MM.1S (cell line): ENCODE results near the gene MPG.

ENCODE experiments used
- DNase-seq: peaks from one replicate; pipeline ENCODE4 v3.0.0-alpha.2; 2015
- H2AFZ ChIP-seq: fragments of 300-600 bp; sonication (generic); 2 replicates; pipeline ENCODE4 v1.6.0; 2016; ENCODE audit warnings: antibody characterized with exemption, low read length
- H3F3A ChIP-seq: fragments of 300-600 bp; sonication (generic); 2 replicates; pipeline ENCODE4 v1.6.1; 2016; ENCODE audit warnings: mild to moderate bottlenecking, antibody characterized with exemption, low read length, moderate library complexity, mixed read lengths; ENCODE audit not compliant: insufficient read depth
- H3K27ac ChIP-seq: fragments of 300-600 bp; sonication (generic); 2 replicates; pipeline ENCODE4 v1.5.1; 2016; ENCODE audit warnings: mild to moderate bottlenecking, low read length
- H3K27me3 ChIP-seq: fragments of 300-600 bp; sonication (generic); replicated peaks from 2 replicates; pipeline ENCODE4 v1.6.0; 2016; ENCODE audit warnings: low read length; ENCODE audit not compliant: insufficient read depth
- H3K36me3 ChIP-seq: fragments of 300-600 bp; sonication (generic); replicated peaks from 2 replicates; pipeline ENCODE4 v1.6.1; 2016; ENCODE audit warnings: mild to moderate bottlenecking, low read length, mixed read lengths; ENCODE audit not compliant: insufficient read depth
- H3K4me1 ChIP-seq: fragments of 300-600 bp; sonication (generic); 2 replicates; pipeline ENCODE4 v1.6.1; 2016; ENCODE audit warnings: low read length, mixed read lengths
- H3K4me2 ChIP-seq: fragments of 300-600 bp; sonication (generic); 2 replicates; pipeline ENCODE4 v1.6.0; 2016; ENCODE audit warnings: low read depth, low read length
- H3K4me3 ChIP-seq: fragments of 300-600 bp; sonication (generic); 2 replicates; pipeline ENCODE4 v1.5.1; 2016; ENCODE audit warnings: low read length, mixed read lengths
- H3K79me2 ChIP-seq: fragments of 300-600 bp; sonication (generic); 2 replicates; pipeline ENCODE4 v1.6.1; 2016; ENCODE audit warnings: mixed run types, low read length, mixed read lengths
- H3K9ac ChIP-seq: fragments of 300-600 bp; sonication (generic); 2 replicates; pipeline ENCODE4 v1.6.1; 2016; ENCODE audit warnings: low read length, mixed read lengths
- H3K9me2 ChIP-seq: fragments of 300-600 bp; sonication (generic); replicated peaks from 2 replicates; pipeline ENCODE4 v1.6.1; 2016; ENCODE audit warnings: mild to moderate bottlenecking, low read length, mixed read lengths; ENCODE audit not compliant: insufficient read depth
- H3K9me3 ChIP-seq: fragments of 300-600 bp; sonication (generic); replicated peaks from 2 replicates; pipeline ENCODE4 v1.6.1; 2016; ENCODE audit warnings: mild to moderate bottlenecking, low read length, mixed read lengths; ENCODE audit not compliant: insufficient read depth
- H4K20me1 ChIP-seq: fragments of 300-600 bp; sonication (generic); 2 replicates; pipeline ENCODE4 v1.6.1; 2016; ENCODE audit warnings: mild to moderate bottlenecking, low read length, moderate library complexity, mixed read lengths; ENCODE audit not compliant: insufficient read depth
- CTCF ChIP-seq: fragments of 300-600 bp; sonication (generic); IDR thresholded peaks from 2 replicates; pipeline ENCODE4 v1.5.1; 2016; ENCODE audit warnings: antibody characterized with exemption, low read length, mixed read lengths
- EZH2 ChIP-seq: fragments of 300-600 bp; sonication (generic); optimal IDR thresholded peaks from 2 replicates; pipeline ENCODE3; 2017; ENCODE audit warnings: low read depth, mild to moderate bottlenecking, antibody characterized with exemption, low read length, mixed read lengths
- EZH2phosphoT487 ChIP-seq: fragments of 300-600 bp; sonication (generic); IDR thresholded peaks from 2 replicates; pipeline ENCODE4 v1.6.1; 2018; ENCODE audit warnings: antibody characterized with exemption, low read length

Gene MPG

GRCh38 chr16:83781-84615 lies 6.0 kb downstream of the MPG start:
- H3K36me3 ChIP-seq, result no peaks in the 10 kb centered on the region
- no peak overlapping the region for H2AFZ ChIP-seq
- H3K4me1 ChIP-seq, result peaks cover 25% of the 10 kb centered on the region
- no peaks in the 10 kb centered on the region for H3K9me3 ChIP-seq
- no peaks in the 10 kb centered on the region for H3K9me2 ChIP-seq
- peak overlapping the region; percentile 10; the same call in 1 of the 2 replicates for H3K9ac ChIP-seq
- no peaks in the 10 kb centered on the region for H3K27me3 ChIP-seq
- DNase-seq, result no peak
- H3K4me2 ChIP-seq, result peak overlapping the region; percentile 8; the same call in 1 of the 2 replicates
- H3K4me3 ChIP-seq, result no peak overlapping the region
- peaks cover 4% of the 10 kb centered on the region; the same call in 1 of the 2 replicates for H3F3A ChIP-seq
- peak overlapping the region; percentile 67; the same call in 1 of the 2 replicates for H3K27ac ChIP-seq
- TF ChIP-seq EZH2 (no peak), CTCF (no peak), EZH2phosphoT487 (no peak)
- no peaks in the 10 kb centered on the region for H4K20me1 ChIP-seq
- H3K79me2 ChIP-seq, result peaks cover 3% of the 10 kb centered on the region

- TF ChIP-seq CTCF (no peak), EZH2phosphoT487 (no peak), EZH2 (no peak)
- H3K4me3 ChIP-seq, result no peak overlapping the region
- no peaks in the 10 kb centered on the region for H3K36me3 ChIP-seq
- H3K79me2 ChIP-seq, result no peaks in the 10 kb centered on the region
- H3K27ac ChIP-seq, result peak overlapping the region; percentile 67; the same call in 1 of the 2 replicates
- H3K9me2 ChIP-seq, result no peaks in the 10 kb centered on the region
- peak; percentile 26 for DNase-seq
- peak overlapping the region; percentile 10; the same call in 1 of the 2 replicates for H3K9ac ChIP-seq
- H3F3A ChIP-seq, result peaks cover 4% of the 10 kb centered on the region; the same call in 1 of the 2 replicates
- peak overlapping the region; percentile 8; the same call in 1 of the 2 replicates for H3K4me2 ChIP-seq
- no peaks in the 10 kb centered on the region for H4K20me1 ChIP-seq
- H3K9me3 ChIP-seq, result no peaks in the 10 kb centered on the region
- no peak overlapping the region for H2AFZ ChIP-seq
- no peaks in the 10 kb centered on the region for H3K27me3 ChIP-seq
- H3K4me1 ChIP-seq, result peaks cover 23% of the 10 kb centered on the region
Observed at GRCh38 chr16:84718-85406, 6.8 kb downstream of the MPG start.

- Histone ChIP-seq H3K27me3 (no peaks in the 10 kb centered on the region), H3K27ac (peak overlapping the region; percentile 67; the same call in 1 of the 2 replicates), H3K79me2 (no peaks in the 10 kb centered on the region), H3K36me3 (no peaks in the 10 kb centered on the region), H3K4me3 (no peak overlapping the region), H2AFZ (no peak overlapping the region), H3K9ac (peak overlapping the region; percentile 9; the same call in 1 of the 2 replicates), H4K20me1 (no peaks in the 10 kb centered on the region), H3K4me1 (peaks cover 23% of the 10 kb centered on the region), H3K4me2 (peak overlapping the region; percentile 8; the same call in 1 of the 2 replicates), H3K9me2 (no peaks in the 10 kb centered on the region), H3F3A (peaks cover 4% of the 10 kb centered on the region; the same call in 1 of the 2 replicates), H3K9me3 (no peaks in the 10 kb centered on the region)
- no peak for TF ChIP-seq CTCF
- no peak for TF ChIP-seq EZH2
- no peak for TF ChIP-seq EZH2phosphoT487
- DNase-seq, result no peak
Observed at GRCh38 chr16:85407-85782, 7.4 kb downstream of the MPG start.
